GM19463 (cell line): ENCODE data around the gene SMAD6.

Experiments used
- ATAC-seq: cut with Tn5 transposase; IDR thresholded peaks from one replicate; pipeline ENCODE4 v1.9.1; 2021; ENCODE audit warnings: mild to moderate bottlenecking, moderate library complexity; ENCODE audit not compliant: unreplicated experiment

SMAD6 gene

GRCh38 chr15:66702035-66702786 is at the start of gene SMAD6:
SMAD6 (plus strand) TSS chr15:66702236; CDS start chr15:66703259, 1,023 bp downstream.
- ATAC-seq, result no peak

DNA sequence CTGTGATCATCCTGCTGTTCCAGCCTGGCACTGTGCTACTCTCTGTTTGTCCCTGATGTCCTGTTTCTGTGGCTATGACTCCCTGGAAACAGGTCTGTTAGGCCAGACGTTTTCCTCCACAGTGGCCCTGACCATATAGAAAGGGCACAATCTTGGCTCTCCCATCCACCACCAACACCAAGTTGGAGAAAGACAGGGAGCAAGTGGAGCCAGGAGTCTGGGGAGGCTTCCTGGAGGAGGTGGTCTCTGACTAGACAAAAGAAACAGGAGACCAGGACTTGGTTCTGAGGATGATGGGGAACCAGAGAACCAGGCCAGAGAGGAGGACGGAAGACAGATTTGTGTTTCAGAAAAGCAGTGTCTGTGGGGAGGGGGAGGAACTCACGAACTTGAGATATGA is 49.2 kb upstream of the SMAD6 start:
- no peak for ATAC-seq

GRCh38 chr15:66653398-66653797 is 48.6 kb upstream of the SMAD6 start:
- no peak for ATAC-seq

- ATAC-seq, result no peak
Observed at GRCh38 chr15:66653852-66654251, 48.2 kb upstream of the SMAD6 start.

DNA sequence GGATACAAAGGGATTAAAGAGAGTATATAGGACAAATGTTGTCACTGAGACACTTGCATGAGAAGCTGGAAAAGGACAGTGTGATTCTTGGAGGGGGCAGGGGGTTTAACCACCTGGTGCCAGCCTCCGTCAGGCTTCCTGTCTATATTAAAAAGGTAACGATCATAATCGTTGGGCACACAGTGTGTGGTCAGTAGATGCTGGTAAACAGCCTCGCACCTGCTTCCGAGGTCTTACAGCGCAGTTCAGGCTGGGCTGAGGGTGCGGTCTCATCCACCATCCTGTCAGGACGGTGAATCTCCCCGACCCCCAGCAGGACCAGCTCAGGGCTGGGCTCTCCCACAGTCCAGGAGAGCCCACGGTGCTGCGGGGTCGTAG is 47.7 kb upstream of the SMAD6 start:
- ATAC-seq, result no peak

DNA sequence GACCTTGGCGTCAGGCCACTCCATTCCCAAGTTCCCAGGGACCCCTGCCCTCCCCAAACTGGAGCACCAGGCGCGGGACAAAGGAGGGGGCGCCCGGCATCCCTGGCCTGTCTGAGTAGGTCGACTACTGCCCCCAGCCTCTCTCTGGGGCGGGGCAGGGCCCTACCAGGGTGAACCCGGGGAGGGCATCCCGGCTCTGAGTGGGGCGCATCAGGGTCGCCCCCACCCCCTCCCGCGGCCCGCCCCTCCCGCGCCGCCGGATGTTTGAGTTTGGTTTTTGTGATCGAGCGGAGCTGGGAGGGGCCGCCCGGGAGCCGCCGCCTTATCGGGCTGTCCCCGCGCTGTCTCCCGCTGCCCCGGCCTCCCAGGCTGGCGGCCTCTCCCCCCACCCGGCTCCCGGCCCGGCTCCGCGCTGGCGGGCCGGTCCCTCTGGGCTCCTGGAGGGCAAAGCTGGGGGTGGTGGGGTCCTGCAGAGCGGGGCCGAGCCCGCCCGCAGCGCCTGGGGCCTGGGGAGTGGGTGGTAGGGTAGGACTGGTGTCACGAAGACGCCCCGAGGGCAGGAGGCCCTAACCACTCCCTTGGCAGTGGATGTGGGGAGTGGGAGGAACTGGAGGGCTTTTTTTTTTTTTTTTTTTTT is 47.2 kb upstream of the SMAD6 start:
- no peak for ATAC-seq

- ATAC-seq, result no peak
Observed at GRCh38 chr15:66655511-66655910, 46.5 kb upstream of the SMAD6 start.

DNA sequence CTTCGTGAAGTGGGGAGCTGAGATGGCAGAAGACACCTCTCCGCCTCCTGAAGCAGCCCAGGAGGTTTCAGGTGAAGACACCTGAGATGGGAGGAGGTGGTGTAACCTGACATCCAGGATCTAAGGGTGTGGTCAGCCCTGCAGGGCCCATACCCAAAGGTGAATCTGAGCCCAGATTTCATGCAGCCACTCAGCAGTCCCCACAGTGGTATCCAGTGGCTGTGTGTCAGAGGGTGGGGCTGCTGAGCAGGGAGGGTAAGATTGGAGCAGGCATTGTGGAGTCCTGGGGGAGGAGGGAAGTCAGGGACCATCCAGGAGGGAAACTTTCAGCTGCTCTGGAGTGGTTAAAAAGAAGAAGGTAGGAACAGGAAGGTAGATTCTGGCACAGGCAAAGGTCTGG is 46.0 kb upstream of the SMAD6 start:
- no peak for ATAC-seq

GRCh38 chr15:66657185-66658020 is 44.6 kb upstream of the SMAD6 start:
- ATAC-seq, result no peak

DNA sequence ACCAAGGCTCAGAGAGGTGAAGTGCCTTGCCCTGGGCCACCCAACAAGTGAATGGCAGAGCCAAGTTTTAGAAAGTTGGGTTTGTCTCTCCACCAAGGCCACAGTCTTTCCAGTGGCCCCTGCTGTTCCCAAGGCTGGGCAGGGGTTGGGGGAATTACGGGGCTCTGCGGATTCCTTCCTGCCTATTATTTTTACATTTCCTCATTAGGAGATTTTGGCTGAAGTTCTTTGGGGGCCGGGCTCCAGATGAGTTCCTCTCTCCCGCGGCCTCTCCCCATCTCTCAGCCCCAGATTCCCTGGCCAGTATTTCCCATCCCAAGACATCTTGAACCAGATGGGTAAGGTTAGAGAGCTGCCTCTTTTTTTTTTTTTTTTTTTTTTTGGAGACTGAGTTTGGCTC is 44.0 kb upstream of the SMAD6 start:
- ATAC-seq, result no peak

DNA sequence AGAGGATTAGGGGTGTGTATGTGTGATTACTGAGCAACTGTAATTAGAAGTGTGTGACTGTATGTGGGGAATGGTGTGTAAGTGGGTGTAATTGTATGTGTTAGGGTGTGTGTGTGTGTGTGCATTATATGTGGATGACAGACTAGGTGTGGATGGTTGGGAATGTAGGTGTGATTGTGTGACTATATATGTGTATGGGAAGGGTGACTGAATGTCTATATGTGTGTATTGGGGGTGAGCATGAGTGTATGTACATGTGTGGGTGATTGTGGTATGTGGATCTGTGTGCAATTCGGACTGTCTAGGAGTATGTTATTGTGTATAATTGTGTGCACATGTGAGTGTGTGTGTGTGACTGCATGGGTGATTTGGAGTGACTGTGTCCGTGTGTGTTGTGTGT is 43.2 kb upstream of the SMAD6 start:
- ATAC-seq, result no peak

DNA sequence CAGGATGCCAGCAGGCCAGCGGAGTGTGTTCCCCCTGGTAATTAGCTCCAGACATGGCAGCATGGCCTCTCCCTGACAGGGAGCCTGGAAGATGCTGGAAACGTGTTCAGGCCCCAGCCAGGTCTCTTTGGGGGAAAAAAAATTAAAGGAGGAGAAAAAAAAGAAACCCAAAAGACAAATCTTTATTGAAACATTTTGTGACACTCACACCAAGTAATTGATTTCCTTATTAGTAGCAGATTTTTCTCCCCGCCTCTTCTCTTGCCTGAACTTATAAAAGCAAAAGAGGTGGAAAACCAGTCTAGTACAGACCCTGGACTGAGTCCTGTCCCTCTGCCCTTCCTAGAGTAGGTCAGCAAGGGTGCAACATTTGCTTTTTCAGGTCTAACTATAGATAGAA is 42.7 kb upstream of the SMAD6 start:
- ATAC-seq, result no peak

DNA sequence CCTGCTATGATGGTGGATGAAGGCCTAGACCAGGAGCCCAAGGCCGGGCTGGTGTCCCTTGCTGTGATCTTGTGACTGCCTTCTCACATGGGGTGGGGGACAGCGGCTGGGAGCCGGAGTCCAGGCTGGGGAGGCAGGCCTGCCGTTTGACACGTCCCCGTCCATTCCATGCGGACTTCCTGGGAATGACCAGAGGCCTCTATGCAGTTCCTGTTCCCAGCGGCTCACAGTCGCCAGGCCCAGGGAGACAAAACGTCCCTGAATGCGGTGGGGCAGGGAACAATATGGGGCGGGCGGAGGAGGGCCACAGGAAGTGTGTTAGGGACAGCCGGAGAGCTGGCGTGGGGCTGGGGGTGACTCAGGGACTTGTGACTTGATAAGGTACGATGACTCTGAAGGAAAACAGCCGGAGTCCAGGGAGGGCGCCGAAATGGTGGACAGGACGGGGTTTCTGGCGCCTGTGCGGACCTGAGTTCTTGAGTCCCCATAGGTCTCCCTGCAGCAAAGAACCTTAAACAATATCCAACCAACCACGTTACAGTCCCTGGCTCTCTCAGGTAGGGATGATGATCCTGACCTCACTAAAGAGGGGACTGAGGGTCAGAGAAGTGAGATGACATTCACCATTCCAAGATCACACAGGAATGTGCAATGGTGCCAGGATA is 40.5 kb upstream of the SMAD6 start:
- ATAC-seq, result no peak

DNA sequence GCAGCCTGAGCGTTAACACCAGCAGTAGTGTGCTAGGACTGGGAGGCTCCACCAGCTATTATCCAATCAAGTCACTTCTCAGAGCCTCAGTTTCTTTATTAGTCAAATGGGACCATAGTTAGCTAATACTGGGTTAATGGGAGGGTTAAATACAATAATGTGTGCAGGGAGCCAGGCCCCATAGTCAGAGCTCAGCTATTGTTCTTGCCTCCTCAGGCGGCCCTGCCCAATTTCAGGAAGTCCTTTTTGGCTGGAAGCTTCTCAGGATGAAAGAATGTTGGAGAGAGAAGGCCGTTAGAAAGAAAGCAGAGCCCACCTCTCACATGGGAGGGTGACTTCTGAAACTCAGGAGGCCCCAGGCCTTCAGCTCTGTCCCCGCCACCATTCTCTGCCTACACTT is 39.5 kb upstream of the SMAD6 start:
- ATAC-seq, result no peak

- no peak for ATAC-seq
Observed at GRCh38 chr15:66663664-66664063, 38.4 kb upstream of the SMAD6 start.

DNA sequence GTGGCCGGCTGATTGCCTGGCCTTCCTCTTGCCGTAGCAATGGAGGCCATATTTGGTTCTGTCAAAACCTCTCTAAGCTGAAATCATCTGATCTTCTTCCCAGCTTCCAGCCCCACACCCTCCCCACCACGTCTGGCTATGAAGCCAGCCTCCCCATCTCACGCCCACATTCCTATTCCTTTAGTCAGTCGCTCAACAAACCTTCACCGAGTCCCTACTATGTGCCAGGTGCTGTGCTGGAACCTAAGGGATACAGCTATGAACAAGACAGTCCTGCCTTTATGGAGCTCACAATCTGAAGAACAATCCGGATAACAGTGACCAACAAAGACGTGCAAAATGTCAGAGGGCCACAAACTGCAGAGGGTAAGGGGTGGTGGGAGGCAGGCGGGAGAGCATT is 31.9 kb upstream of the SMAD6 start:
- no peak for ATAC-seq

DNA sequence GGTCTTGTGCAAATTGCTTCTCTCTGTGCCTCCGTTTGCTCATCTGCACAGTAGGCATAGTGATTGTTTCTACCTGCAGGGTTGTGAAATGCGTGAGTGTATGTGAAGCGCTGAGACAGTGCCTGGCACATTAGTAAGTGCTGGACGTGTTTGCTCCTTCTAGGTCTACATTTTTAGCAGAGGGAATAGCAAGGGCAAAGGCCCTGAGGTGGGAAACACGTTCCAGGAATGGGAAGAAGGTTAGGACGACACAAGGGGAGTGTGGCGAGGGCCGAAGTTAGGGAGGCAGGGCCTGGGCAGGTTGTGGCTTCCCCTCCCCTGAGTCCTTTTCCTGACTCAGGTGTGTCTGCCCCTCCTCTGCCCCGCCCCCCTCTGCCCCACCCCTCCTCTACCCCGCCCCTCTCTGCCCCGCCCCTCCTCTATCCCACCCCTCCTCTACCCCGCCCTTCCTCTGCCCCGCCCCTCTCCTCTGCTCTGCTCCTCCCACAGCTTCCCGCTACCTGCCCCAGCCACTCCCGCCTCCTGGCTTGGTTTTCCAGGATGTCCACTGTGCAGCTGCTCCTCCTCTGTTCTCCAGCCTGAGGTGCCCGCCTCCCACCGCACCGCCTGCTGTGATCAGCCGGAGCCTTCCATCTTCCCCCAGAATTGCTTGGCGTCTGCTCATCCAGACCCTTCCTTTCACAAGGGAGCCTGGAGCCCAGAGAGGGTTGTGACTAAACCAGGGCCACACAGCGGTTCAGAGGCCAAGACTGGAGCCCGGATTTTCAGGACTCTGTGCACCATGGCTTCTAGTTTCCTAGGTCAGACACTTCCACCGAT is 31.1 kb upstream of the SMAD6 start:
- ATAC-seq, result no peak

DNA sequence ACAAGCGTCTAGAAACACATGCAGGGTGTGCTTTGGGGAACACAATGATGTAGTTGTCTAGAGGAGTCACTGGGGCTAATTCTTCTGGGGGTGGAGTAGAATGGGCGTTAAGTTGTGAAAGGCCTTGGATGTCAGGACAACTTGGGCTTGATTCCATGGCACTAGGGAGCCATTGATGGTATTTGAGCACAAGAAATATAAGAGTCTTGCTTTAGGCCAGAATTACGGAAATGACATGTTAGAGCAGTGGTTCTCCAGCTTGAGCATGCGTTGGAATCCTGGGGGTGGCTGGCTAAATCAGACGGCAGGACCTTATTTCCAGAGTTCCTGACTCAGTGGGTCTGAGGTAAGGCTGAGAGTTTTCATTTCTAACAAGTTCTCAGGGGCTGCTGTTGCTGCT is 29.2 kb upstream of the SMAD6 start:
- ATAC-seq, result no peak

GRCh38 chr15:66673410-66674322 is 28.4 kb upstream of the SMAD6 start:
- no peak for ATAC-seq
